Activated CD4-positive, alpha-beta T cell treated with anti-CD3 and anti-CD28 coated beads, Interleukin-2, Interleukin-6, amounts not matched to agents 100 ng/mL and 50 ng/mL, durations not matched to agents 16 hours and 8 hours (primary cell): ENCODE measurements around the gene TMC2.

Experiments
- DNase-seq: peaks from one replicate; pipeline ENCODE4 v3.0.0-alpha.2; 2020

The TMC2 gene

GRCh38 chr20:2637246-2637645 lies 100.9 kb downstream of the TMC2 start:
- DNase-seq = no peak

- no peak for DNase-seq
Measured at GRCh38 chr20:2640260-2640659, 103.9 kb downstream of the TMC2 start.

- DNase-seq = no peak
Measured at GRCh38 chr20:2640899-2641298, 104.5 kb downstream of the TMC2 start.

- DNase-seq = no peak
Measured at GRCh38 chr20:2643708-2644107, 107.3 kb downstream of the TMC2 start.

- peak; percentile 97 for DNase-seq
Measured at GRCh38 chr20:2651772-2652723, 115.7 kb downstream of the TMC2 start, which contains the start of gene NOP56. Gene NOP56, plus strand, starts transcription at chr20:2652632. Its CDS starts 29 bp downstream, at chr20:2652661.

- peak; percentile 61 for DNase-seq
Measured at GRCh38 chr20:2652724-2653555, 116.6 kb downstream of the TMC2 start.

- DNase-seq = no peak
Measured at GRCh38 chr20:2653556-2654383, 117.4 kb downstream of the TMC2 start.

GRCh38 chr20:2654384-2654822 lies 118.0 kb downstream of the TMC2 start:
- no peak for DNase-seq

GRCh38 chr20:2654831-2655230 lies 118.5 kb downstream of the TMC2 start:
- DNase-seq = no peak

- no peak for DNase-seq
Measured at GRCh38 chr20:2655331-2656116, 119.2 kb downstream of the TMC2 start.

- DNase-seq = no peak
Measured at GRCh38 chr20:2656471-2657117, 120.2 kb downstream of the TMC2 start.

- no peak for DNase-seq
Measured at GRCh38 chr20:2657241-2657640, 120.9 kb downstream of the TMC2 start.

GRCh38 chr20:2657674-2658073 lies 121.3 kb downstream of the TMC2 start:
- DNase-seq = no peak

GRCh38 chr20:2658414-2659354 lies 122.3 kb downstream of the TMC2 start:
- DNase-seq = peak; percentile 42

- no peak for DNase-seq
Measured at GRCh38 chr20:2659547-2659946, 123.2 kb downstream of the TMC2 start.

- no peak for DNase-seq
Measured at GRCh38 chr20:2663364-2663886, 127.1 kb downstream of the TMC2 start.

GRCh38 chr20:2663887-2664719 lies 127.7 kb downstream of the TMC2 start, which contains the start of gene IDH3B:
Gene IDH3B, minus strand, starts transcription at chr20:2664216. Its CDS starts 28 bp downstream, at chr20:2664188.
- DNase-seq = peak; percentile 94

GRCh38 chr20:2671977-2672376 lies 135.6 kb downstream of the TMC2 start:
- no peak for DNase-seq

GRCh38 chr20:2672446-2672845 lies 136.1 kb downstream of the TMC2 start:
- DNase-seq = no peak
